ENCODE results near the gene MPO.

MPO gene

GRCh38 chr17:58320163-58320558 is 39.4 kb upstream of the MPO start:
- no peak for DNase-seq (ENCODE audit: low spot score)

- no peak for DNase-seq (ENCODE audit: low spot score)
These were observed 38.7 kb upstream of the MPO start for GRCh38 chr17:58319173-58320162.

GRCh38 chr17:58318627-58319172 is 38.0 kb upstream of the MPO start:
- DNase-seq (ENCODE audit: low spot score) = no peak

- DNase-seq (ENCODE audit: low spot score) = no peak
These were observed 37.3 kb upstream of the MPO start for GRCh38 chr17:58318065-58318481.

- peak; percentile 77 for DNase-seq (ENCODE audit: low spot score)
These were observed 36.8 kb upstream of the MPO start for GRCh38 chr17:58317421-58318064.

- peak; percentile 45 for DNase-seq (ENCODE audit: low spot score)
These were observed 35.7 kb upstream of the MPO start for GRCh38 chr17:58316260-58316960.

GRCh38 chr17:58315750-58316149 is 35.0 kb upstream of the MPO start:
- DNase-seq (ENCODE audit: low spot score) = no peak

GRCh38 chr17:58315281-58315711 is 34.6 kb upstream of the MPO start:
- DNase-seq (ENCODE audit: low spot score) = peak; percentile 43

- peak; percentile 41 for DNase-seq (ENCODE audit: low spot score)
These were observed 33.9 kb upstream of the MPO start for GRCh38 chr17:58314706-58315015.

GRCh38 chr17:58313815-58314705 is 33.3 kb upstream of the MPO start:
- DNase-seq (ENCODE audit: low spot score) = peak; percentile 50

- DNase-seq (ENCODE audit: low spot score) = no peak
These were observed 32.1 kb upstream of the MPO start for GRCh38 chr17:58312829-58313228.

- DNase-seq (ENCODE audit: low spot score) = peak; percentile 54
These were observed 31.4 kb upstream of the MPO start for GRCh38 chr17:58312021-58312630.

GRCh38 chr17:58311429-58311894 is 30.7 kb upstream of the MPO start:
- peak; percentile 42 for DNase-seq (ENCODE audit: low spot score)

- DNase-seq (ENCODE audit: low spot score) = peak; percentile 47
These were observed 30.0 kb upstream of the MPO start for GRCh38 chr17:58310511-58311428.

- no peak for DNase-seq (ENCODE audit: low spot score)
These were observed 29.2 kb upstream of the MPO start for GRCh38 chr17:58309918-58310259.

GRCh38 chr17:58308985-58309917 is 28.5 kb upstream of the MPO start:
- peak; percentile 44 for DNase-seq (ENCODE audit: low spot score)

- peak; percentile 77 for DNase-seq (ENCODE audit: low spot score)
These were observed 27.6 kb upstream of the MPO start for GRCh38 chr17:58308173-58308984.
